ENCODE data around the gene CYB561.

The CYB561 gene

DNA sequence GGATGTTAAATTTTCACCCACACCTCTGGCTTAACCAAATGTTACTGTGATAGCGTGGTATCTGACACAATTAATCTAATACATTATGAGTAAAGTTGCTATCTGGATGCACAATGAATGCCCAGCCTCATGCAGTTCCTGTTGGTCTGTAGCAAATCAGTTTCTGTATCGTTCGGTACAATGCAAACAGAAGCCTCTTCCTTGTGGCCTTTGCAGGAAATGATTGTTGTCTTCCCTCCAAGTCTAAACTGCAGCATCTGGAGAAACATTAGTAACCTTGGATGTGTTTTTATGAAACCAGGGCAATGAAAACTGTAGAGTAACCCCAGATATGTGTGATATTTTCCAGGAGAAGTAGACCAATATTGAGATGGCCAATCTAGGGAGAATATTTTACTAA lies 46.8 kb downstream of the CYB561 start:
- DNase-seq (ENCODE audit: low read depth): peak; percentile 46
- TF ChIP-seq CTCF (IDR thresholded peaks at IDR 0.05; ENCODE audit: control insufficient read depth, extremely low read depth, insufficient read depth): no peak
- no peak overlapping the region for H3K4me3 ChIP-seq (ENCODE audit: low read depth, low read length)

DNA sequence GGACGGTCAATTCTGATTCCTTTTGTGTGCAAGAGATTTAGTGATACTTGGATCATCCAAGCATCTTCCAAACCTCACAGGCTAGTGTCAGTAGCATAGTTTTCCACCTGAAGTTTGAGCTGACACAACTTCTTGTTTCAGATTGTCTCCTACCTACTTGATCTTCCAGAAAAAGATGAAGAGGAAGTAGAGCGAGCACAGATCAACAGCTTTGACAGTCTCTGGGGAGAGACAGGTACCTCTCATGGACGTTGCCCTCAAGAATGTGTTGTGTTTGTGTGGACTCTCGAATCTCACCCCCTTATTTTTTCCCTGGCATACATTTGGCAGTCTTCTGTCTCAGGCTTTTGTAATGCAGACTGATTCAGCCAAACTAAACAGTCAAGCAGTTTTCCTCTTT lies 47.4 kb downstream of the CYB561 start:
- no peak for DNase-seq (ENCODE audit: low read depth)
- no peak overlapping the region for H3K4me3 ChIP-seq (ENCODE audit: low read depth, low read length)
- no peak for TF ChIP-seq CTCF (IDR thresholded peaks at IDR 0.05; ENCODE audit: control insufficient read depth, extremely low read depth, insufficient read depth)

DNA sequence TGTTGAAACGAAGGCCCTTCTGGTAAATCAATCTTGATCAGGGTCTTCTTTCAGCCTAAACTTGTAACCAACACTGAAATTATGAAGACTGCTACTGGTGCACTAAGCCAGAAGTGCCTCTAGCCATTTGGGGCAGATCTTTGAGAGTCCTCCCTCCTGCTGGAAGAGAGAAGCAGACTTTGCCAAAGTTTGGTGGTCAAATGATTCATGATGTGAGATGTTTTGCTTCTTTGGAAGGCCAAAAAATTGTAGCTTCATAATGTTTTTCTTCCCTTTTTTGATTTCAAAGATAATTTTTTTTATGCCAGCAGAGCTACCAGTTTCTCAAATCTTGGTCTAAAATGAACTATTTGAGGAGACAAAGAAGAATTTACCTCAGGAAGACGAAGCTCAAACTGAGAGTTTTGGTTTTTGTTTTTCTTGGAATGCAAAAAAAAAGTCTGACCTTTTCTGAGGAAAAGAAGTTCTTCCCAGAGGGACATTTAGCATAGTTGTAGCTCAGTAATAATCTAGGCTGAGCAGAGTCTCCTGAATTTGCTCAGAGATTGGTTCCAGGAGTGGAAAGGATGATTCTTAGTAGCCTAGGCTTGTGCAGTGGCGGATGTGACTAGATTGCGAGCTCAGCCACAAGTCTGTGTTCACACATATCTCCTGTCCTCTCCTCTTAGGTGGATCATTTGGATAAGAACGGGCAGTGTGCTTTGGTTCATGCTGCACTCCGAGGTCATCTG lies 50.9 kb downstream of the CYB561 start:
- TF ChIP-seq CTCF (IDR thresholded peaks at IDR 0.05; ENCODE audit: control insufficient read depth, extremely low read depth, insufficient read depth): no peak
- H3K4me3 ChIP-seq (ENCODE audit: low read depth, low read length): no peak overlapping the region
- no peak for DNase-seq (ENCODE audit: low read depth)

DNA sequence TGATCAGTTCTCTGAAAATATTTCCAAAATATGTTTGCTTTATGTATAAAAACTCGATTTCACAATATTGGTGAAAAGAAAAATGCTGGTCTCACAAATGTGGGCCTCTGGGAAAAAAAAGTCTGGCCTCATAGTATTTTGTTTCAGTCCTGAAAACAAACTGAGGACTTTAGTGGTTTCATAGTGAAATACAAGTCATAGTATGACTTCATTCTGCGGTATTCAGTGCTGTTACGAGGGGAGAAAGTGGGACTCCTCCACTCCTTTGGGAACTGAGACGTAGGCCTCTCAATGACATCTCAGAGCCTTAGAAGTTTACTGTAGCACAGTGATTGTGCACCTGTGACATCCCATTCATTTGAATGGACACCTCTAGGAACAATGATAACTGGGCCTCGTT lies 56.0 kb downstream of the CYB561 start:
- no peak overlapping the region for H3K4me3 ChIP-seq (ENCODE audit: low read depth, low read length)
- TF ChIP-seq CTCF (IDR thresholded peaks at IDR 0.05; ENCODE audit: control insufficient read depth, extremely low read depth, insufficient read depth): no peak

DNA sequence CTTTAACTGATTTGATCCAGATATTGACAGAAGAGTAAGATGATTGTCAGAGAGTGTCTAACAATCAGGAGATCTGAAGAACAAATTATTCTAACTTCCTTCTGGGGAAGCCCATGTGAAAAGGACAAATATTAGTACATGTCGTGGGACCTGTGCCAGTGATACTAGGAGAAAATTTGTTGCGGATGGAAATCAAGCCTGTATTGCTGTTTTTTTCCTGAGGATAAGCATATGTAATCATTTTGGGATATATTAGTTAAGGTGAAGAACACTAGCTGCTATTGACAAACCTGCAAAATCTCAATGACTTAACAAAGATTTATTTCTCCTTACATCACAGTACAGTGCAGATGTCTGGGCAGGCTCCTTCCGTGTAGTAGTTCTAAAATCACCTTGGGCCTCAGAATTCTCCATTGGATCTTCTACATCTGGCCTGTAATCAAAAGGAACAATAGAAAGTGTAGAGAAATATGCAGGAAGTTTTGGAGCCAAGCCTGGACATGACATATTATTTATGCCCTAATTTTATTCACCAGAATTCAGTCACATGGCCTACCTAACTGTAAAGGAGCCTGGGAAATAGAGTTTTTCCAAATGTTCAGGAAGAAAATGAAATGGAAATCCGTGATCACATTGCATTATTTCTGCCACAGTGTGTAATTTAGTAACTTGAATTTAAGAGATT lies 58.3 kb downstream of the CYB561 start:
- H3K4me3 ChIP-seq (ENCODE audit: low read depth, low read length): no peak overlapping the region
- TF ChIP-seq CTCF (IDR thresholded peaks at IDR 0.05; ENCODE audit: control insufficient read depth, extremely low read depth, insufficient read depth): no peak

More for the DNA sequence above, 56.0 kb downstream of the CYB561 start:
- no peak for DNase-seq (ENCODE audit: low read depth)

GRCh38 chr17:63382826-63383225 lies 63.3 kb downstream of the CYB561 start:
- no peak overlapping the region for H3K4me3 ChIP-seq (ENCODE audit: low read depth, low read length)
- no peak for DNase-seq (ENCODE audit: low read depth)
- no peak for TF ChIP-seq CTCF (IDR thresholded peaks at IDR 0.05; ENCODE audit: control insufficient read depth, extremely low read depth, insufficient read depth)

More for the DNA sequence above, 58.3 kb downstream of the CYB561 start:
- DNase-seq (ENCODE audit: low read depth): no peak
